Cardiac fibroblast (primary cell): ENCODE measurements around the gene GNG7.
"Not testable (repeated sequence)": the region's sequence is repeated elsewhere in the genome, so short reads cannot be mapped to it uniquely, and the experiment has no call there.

Source experiments
- DNase-seq, 2 donors: peaks; one replicate each; pipeline versions ENCODE4 v3.0.0 to v3.0.0-alpha.2; 2010; ENCODE audit warnings: low read depth in 2 of 2
- H3K4me3 ChIP-seq, 2 donors: replicated peaks in 1 of 2; 1 replicate in 1 of 2; 2 replicates in 1 of 2; pipeline ENCODE4 v1.5.1; 2011; ENCODE audit warnings: low read depth in 2 of 2, low read length in 2 of 2, mild to moderate bottlenecking in 2 of 2, moderate library complexity in 1 of 2
- CTCF ChIP-seq: IDR thresholded peaks from one replicate; pipeline ENCODE4 v1.5.1; 2011; ENCODE audit warnings: low read depth, mild to moderate bottlenecking, low read length, inconsistent platforms

Gene GNG7

GRCh38 chr19:2509096-2509495 lies 193.4 kb downstream of the GNG7 start:
- TF ChIP-seq CTCF: no peak
- no peak overlapping the region for H3K4me3 ChIP-seq
- no peak for DNase-seq

- peak; percentile 69 to 86 for DNase-seq
- no peak overlapping the region for H3K4me3 ChIP-seq
- no peak for TF ChIP-seq CTCF
Observed at GRCh38 chr19:2507109-2507508, 195.4 kb downstream of the GNG7 start.

GRCh38 chr19:2506656-2507055 lies 195.8 kb downstream of the GNG7 start:
- not testable (repeated sequence) for DNase-seq, H3K4me3 ChIP-seq

GRCh38 chr19:2503521-2504109 lies 198.9 kb downstream of the GNG7 start:
- DNase-seq: peak; percentile 61 to 87
- H3K4me3 ChIP-seq: no peak overlapping the region
- TF ChIP-seq CTCF: no peak

- no peak for TF ChIP-seq CTCF
- no peak overlapping the region for H3K4me3 ChIP-seq
- peak in 1 of 2 donors; percentile 32 for DNase-seq
Observed at GRCh38 chr19:2500841-2501261, 201.6 kb downstream of the GNG7 start.

GRCh38 chr19:2500156-2500555 lies 202.3 kb downstream of the GNG7 start:
- no peak for DNase-seq
- TF ChIP-seq CTCF: no peak
- H3K4me3 ChIP-seq: no peak overlapping the region

GRCh38 chr19:2497186-2497585 lies 205.3 kb downstream of the GNG7 start:
- no peak for TF ChIP-seq CTCF
- no peak for DNase-seq
- H3K4me3 ChIP-seq: no peak overlapping the region
